OCI-LY3 (cell line): ENCODE results near the gene TBC1D5.

Source experiments
- H2AFZ ChIP-seq: fragments of 200-600, 300-600 bp; shearing (Covaris generic); 2 replicates; pipeline ENCODE4 v1.6.0; 2014; ENCODE audit warnings: antibody characterized with exemption, low read depth, low read length
- H3K27ac ChIP-seq: fragments of 200-600, 300-600 bp; sonication (generic); 2 replicates; pipeline ENCODE4 v1.5.1; 2014; ENCODE audit warnings: mild to moderate bottlenecking, low read length, moderate library complexity, mixed read lengths
- H3K27me3 ChIP-seq: fragments of 200-600, 300-600 bp; sonication (generic); 2 replicates; pipeline ENCODE4 v1.6.1; 2014; ENCODE audit warnings: low read depth, low read length, mixed read lengths
- H3K36me3 ChIP-seq: fragments of 200-600, 300-600 bp; sonication (generic); replicated peaks from 2 replicates; pipeline ENCODE3; 2014; ENCODE audit warnings: low read depth, low read length, mixed read lengths
- H3K4me1 ChIP-seq: fragments of 300-600, 200-600 bp; sonication (generic); 2 replicates; pipeline ENCODE4 v1.6.1; 2014; ENCODE audit warnings: low read length, mixed read lengths
- H3K4me2 ChIP-seq: fragments of 200-600, 300-600 bp; sonication (generic); 2 replicates; pipeline ENCODE4 v1.6.1; 2014; ENCODE audit warnings: low read length, mixed read lengths
- H3K4me3 ChIP-seq: fragments of 300-600, 200-600 bp; sonication (generic); 2 replicates; pipeline ENCODE4 v1.5.1; 2014; ENCODE audit warnings: antibody characterized with exemption, mild to moderate bottlenecking, low read length, moderate library complexity
- H3K79me2 ChIP-seq: fragments of 300-600, 200-600 bp; shearing (Covaris generic); 2 replicates; pipeline ENCODE4 v1.6.1; 2014; ENCODE audit warnings: mild to moderate bottlenecking, low read length, mixed read lengths
- H3K9ac ChIP-seq: fragments of 300-600, 200-600 bp; shearing (Covaris generic); 2 replicates; pipeline ENCODE4 v1.6.0; 2014; ENCODE audit warnings: mild to moderate bottlenecking, low read length, moderate library complexity
- H3K9me3 ChIP-seq: fragments of 200-600, 300-600 bp; shearing (Covaris generic); 2 replicates; pipeline ENCODE4 v1.6.1; 2014; ENCODE audit warnings: low read length, mixed read lengths; ENCODE audit not compliant: insufficient read depth
- H4K20me1 ChIP-seq: fragments of 200-600, 300-600 bp; sonication (generic); 2 replicates; pipeline ENCODE4 v1.6.1; 2016; ENCODE audit warnings: low read length, mixed read lengths; ENCODE audit not compliant: insufficient read depth
- EZH2phosphoT487 ChIP-seq: fragments of 200-600 bp; shearing (Covaris generic); IDR thresholded peaks from 2 replicates; pipeline ENCODE4 v1.6.1; 2018; ENCODE audit warnings: antibody characterized with exemption, mixed run types, low read depth
- TF ChIP-seq, protein P1 (sequence below): fragments of 200-600, 300-600 bp; sonication (generic); IDR thresholded peaks from 2 replicates; pipeline ENCODE4 v1.5.1; 2014; ENCODE audit warnings: antibody characterized with exemption, low read length, low read depth

Gene TBC1D5

DNA sequence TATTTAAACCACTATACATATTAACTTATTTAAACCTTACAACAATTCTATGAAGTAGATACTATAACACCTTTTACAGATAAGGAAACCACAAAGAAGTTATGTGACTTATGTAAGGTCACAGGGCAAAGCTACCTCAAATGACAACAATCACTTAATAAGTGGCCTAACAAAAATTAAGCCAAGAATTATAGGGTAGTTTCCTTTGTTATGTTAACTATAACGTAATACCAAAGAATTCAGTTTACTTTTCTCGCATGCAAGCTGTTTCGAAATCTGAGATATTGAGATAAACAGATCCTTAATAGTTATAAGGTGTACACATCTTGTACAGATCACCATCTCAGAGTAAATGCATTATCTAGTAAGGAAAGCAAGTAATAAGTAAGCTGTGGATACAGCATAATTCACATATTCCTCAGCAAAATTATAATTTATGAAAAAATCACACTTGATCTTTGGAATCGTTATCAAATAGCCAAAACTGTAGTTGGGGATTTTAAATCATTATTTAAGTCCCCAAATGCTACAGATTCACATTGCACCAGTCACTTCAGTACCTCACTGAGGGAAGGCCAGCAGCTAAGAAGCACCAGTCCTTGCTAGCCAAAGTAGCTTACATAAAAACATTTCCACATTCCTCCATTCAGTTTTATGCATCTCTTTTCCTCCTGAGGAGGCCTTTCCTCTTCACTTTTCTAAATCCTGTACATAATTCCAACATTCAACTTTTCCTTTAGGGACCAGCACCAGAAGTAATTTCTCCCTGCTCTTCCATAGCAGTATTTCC is 226.8 kb downstream of the TBC1D5 start:
- Histone ChIP-seq H4K20me1 (no peaks in the 10 kb centered on the region; the same call in 1 of the 2 replicates), H3K27ac (no peak overlapping the region), H3K9me3 (no peaks in the 10 kb centered on the region), H3K27me3 (no peaks in the 10 kb centered on the region), H3K4me3 (no peak overlapping the region), H3K9ac (no peak overlapping the region), H3K79me2 (no peaks in the 10 kb centered on the region), H3K4me2 (no peak overlapping the region), H2AFZ (no peak overlapping the region), H3K36me3 (no peaks in the 10 kb centered on the region), H3K4me1 (peaks cover 6% of the 10 kb centered on the region)
- TF ChIP-seq, protein P1, sequence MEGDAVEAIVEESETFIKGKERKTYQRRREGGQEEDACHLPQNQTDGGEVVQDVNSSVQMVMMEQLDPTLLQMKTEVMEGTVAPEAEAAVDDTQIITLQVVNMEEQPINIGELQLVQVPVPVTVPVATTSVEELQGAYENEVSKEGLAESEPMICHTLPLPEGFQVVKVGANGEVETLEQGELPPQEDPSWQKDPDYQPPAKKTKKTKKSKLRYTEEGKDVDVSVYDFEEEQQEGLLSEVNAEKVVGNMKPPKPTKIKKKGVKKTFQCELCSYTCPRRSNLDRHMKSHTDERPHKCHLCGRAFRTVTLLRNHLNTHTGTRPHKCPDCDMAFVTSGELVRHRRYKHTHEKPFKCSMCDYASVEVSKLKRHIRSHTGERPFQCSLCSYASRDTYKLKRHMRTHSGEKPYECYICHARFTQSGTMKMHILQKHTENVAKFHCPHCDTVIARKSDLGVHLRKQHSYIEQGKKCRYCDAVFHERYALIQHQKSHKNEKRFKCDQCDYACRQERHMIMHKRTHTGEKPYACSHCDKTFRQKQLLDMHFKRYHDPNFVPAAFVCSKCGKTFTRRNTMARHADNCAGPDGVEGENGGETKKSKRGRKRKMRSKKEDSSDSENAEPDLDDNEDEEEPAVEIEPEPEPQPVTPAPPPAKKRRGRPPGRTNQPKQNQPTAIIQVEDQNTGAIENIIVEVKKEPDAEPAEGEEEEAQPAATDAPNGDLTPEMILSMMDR = no peak
- TF ChIP-seq EZH2phosphoT487 = no peak

DNA sequence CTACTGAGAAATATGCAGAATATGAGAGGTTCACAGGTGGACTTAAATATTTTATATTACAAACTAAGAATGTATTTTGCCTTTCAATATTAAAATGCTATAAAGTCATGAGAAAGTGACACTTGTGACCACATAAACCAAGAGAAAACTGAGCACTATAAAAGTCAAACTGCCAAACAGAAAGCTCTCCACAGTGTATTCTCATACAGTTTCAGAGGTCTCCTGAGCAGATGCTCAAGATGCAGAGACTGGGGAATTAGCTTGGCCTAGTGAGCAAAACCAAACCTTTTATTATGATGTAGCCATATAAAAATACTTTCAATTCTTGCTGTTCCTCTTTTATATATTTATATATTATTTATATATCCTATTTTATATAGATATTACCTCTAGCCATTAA is 227.8 kb downstream of the TBC1D5 start:
- H3K27ac ChIP-seq = no peak overlapping the region
- H3K27me3 ChIP-seq = no peaks in the 10 kb centered on the region
- H3K4me2 ChIP-seq = no peak overlapping the region
- no peak overlapping the region for H2AFZ ChIP-seq
- no peaks in the 10 kb centered on the region for H3K79me2 ChIP-seq
- H3K36me3 ChIP-seq = no peaks in the 10 kb centered on the region
- TF ChIP-seq, protein P1 = no peak
- no peak for TF ChIP-seq EZH2phosphoT487
- H3K9ac ChIP-seq = no peak overlapping the region
- H4K20me1 ChIP-seq = no peaks in the 10 kb centered on the region; the same call in 1 of the 2 replicates
- H3K9me3 ChIP-seq = no peaks in the 10 kb centered on the region
- no peak overlapping the region for H3K4me3 ChIP-seq
- no peaks in the 10 kb centered on the region for H3K4me1 ChIP-seq

DNA sequence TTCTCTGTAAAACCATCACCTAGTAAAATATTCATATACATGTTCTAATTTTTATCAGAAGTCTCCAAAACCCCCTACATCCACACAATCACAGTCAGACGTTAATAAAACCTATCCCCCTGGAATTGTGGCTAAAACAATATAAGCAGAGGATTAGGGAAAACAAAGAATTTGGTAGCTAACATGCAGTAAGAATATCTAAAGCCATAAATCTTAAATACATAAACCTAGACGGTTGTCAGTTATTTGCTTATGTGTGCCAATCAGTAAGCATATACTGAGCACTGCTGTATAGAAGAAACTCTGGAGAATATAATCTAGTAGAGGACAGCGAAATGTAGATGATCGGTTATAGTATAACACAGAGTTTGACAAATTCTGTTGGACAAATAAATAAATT is 232.2 kb downstream of the TBC1D5 start:
- no peaks in the 10 kb centered on the region for H3K79me2 ChIP-seq
- no peaks in the 10 kb centered on the region for H3K9me3 ChIP-seq
- TF ChIP-seq EZH2phosphoT487 = no peak
- TF ChIP-seq, protein P1 = no peak
- no peaks in the 10 kb centered on the region for H3K36me3 ChIP-seq
- no peak overlapping the region for H3K4me2 ChIP-seq
- H3K27ac ChIP-seq = no peak overlapping the region
- no peaks in the 10 kb centered on the region for H3K4me1 ChIP-seq
- H2AFZ ChIP-seq = no peak overlapping the region
- no peak overlapping the region for H3K9ac ChIP-seq
- no peaks in the 10 kb centered on the region; the same call in 1 of the 2 replicates for H4K20me1 ChIP-seq
- no peaks in the 10 kb centered on the region for H3K27me3 ChIP-seq
- H3K4me3 ChIP-seq = no peak overlapping the region

DNA sequence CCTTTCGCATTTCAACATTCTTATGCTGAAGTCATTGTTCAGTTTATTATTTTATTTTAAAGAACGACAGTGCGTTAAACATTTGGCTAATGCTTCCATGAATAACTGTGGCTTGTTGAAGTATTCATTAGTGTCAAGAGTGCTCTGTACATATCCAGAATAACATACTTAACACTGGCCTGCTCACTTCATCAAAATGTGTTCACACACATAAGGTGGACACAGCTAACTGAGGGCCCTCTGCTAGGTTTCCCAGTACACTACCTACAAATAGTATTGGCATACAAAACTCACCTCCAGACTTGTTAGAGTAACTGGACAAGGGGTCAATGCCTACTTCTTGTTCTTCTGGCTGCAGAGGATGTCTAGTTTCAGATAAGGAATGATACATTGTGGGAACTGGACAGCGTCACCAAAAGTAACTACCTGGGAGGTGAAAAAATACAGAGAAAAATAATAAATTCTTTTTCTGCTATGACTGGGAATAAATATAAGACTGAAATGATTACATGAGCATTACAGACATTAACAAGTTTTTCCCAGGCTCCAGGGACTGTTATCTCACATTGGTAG is 234.2 kb downstream of the TBC1D5 start:
- Histone ChIP-seq H3K36me3 (no peaks in the 10 kb centered on the region), H3K79me2 (no peaks in the 10 kb centered on the region), H3K4me2 (no peak overlapping the region), H3K27ac (no peak overlapping the region), H4K20me1 (no peaks in the 10 kb centered on the region), H3K9ac (no peak overlapping the region), H3K4me1 (no peaks in the 10 kb centered on the region), H3K27me3 (no peaks in the 10 kb centered on the region), H2AFZ (no peak overlapping the region), H3K4me3 (no peak overlapping the region), H3K9me3 (no peaks in the 10 kb centered on the region)
- TF ChIP-seq, protein P1 = no peak
- no peak for TF ChIP-seq EZH2phosphoT487
